Left kidney (tissue), 2 donors: ENCODE data around the gene ALKBH7. TPM values are rescaled to one million over a fixed set of nuclear protein-coding genes. Genes with fewer than 3 reads are reported as not detected.

Experiments used
- DNase-seq: peaks from one replicate; pipeline ENCODE4 v3.0.0-alpha.2; 2013
- polyA plus RNA-seq: library from polyadenylated mRNA; unstranded; fragments of 120-200 nt; gene quantifications from one replicate; pipeline ENCODE4 v1.2.1, GENCODE V29; 2013; ENCODE audit not compliant: insufficient read length

ALKBH7 gene
- polyA plus RNA-seq, 1 donor: 35.1 TPM

GRCh38 chr19:6423499-6424194, 51.1 kb downstream of the ALKBH7 start:
- no peak for DNase-seq

- no peak for DNase-seq
Observed at GRCh38 chr19:6424195-6424938, 51.8 kb downstream of the ALKBH7 start, which contains the start of gene KHSRP. KHSRP (minus strand) TSS chr19:6424811; CDS start chr19:6424701, 110 bp downstream.

Other genes with a start within 250 kb of the ALKBH7 start
- gene ACSBG2, start 237.1 kb upstream of the ALKBH7 start, polyA plus RNA-seq: 4.1 TPM
- 67.6 TPM for gene MLLT1, start 92.8 kb upstream of the ALKBH7 start, polyA plus RNA-seq
- gene ACER1, start 39.2 kb upstream of the ALKBH7 start, polyA plus RNA-seq: not detected
- 47.5 TPM for gene CLPP, start 11.3 kb upstream of the ALKBH7 start, polyA plus RNA-seq
- 2.4 TPM for gene PSPN, start 3.1 kb downstream of the ALKBH7 start, polyA plus RNA-seq
- 69.9 TPM for gene GTF2F1, start 20.4 kb downstream of the ALKBH7 start, polyA plus RNA-seq
- 280 TPM for gene KHSRP, start 52.0 kb downstream of the ALKBH7 start, polyA plus RNA-seq
- gene SLC25A41, start 61.0 kb downstream of the ALKBH7 start, polyA plus RNA-seq: 1.0 TPM
- gene SLC25A23, start 87.0 kb downstream of the ALKBH7 start, polyA plus RNA-seq: 70.8 TPM
- 21.8 TPM for gene CRB3, start 91.5 kb downstream of the ALKBH7 start, polyA plus RNA-seq
- 36.7 TPM for gene DENND1C, start 109.0 kb downstream of the ALKBH7 start, polyA plus RNA-seq
- gene TUBB4A, start 129.5 kb downstream of the ALKBH7 start, polyA plus RNA-seq: 27.6 TPM
- 0.20 TPM for gene TNFSF9, start 158.2 kb downstream of the ALKBH7 start, polyA plus RNA-seq
- not detected for gene CD70, start 218.4 kb downstream of the ALKBH7 start, polyA plus RNA-seq